Central memory CD4-positive, alpha-beta T cell (primary cell): ENCODE measurements around the gene CLNK.
"Not testable (repeated sequence)": the region's sequence is repeated elsewhere in the genome, so short reads cannot be mapped to it uniquely, and the experiment has no call there.

Experiments
- DNase-seq: peaks from one replicate; pipeline ENCODE4 v3.0.0; 2022

The CLNK gene

GRCh38 chr4:10656988-10657387, 27.6 kb downstream of the CLNK start:
- DNase-seq, result no peak

- DNase-seq, result no peak
These were observed 28.1 kb downstream of the CLNK start for GRCh38 chr4:10656420-10656819.

DNA sequence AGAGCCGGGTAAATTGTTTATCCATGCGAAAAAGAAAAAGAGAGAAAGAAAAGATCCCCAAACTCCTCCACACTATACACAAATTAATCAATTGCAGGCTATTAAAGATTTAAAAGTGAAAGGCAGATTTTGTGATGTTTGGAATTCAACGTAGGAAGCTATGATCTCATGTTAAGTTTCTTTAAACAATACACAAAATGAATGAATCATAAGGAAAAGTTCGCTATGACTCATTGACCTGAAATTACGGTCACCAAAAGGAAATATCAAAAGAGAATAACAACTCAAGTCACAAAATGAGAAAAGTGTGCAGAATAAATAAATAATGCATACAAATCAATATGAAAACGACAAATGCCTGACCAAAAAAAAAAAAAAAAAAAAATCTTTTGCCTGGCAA, 28.6 kb downstream of the CLNK start:
- DNase-seq, result no peak

GRCh38 chr4:10648479-10648878, 36.1 kb downstream of the CLNK start:
- DNase-seq, result no peak

- DNase-seq, result no peak
These were observed 36.7 kb downstream of the CLNK start for GRCh38 chr4:10647846-10648245.

GRCh38 chr4:10643600-10644425, 40.8 kb downstream of the CLNK start:
- DNase-seq, result no peak

- no peak for DNase-seq
These were observed 43.9 kb downstream of the CLNK start for GRCh38 chr4:10640561-10641201.

DNA sequence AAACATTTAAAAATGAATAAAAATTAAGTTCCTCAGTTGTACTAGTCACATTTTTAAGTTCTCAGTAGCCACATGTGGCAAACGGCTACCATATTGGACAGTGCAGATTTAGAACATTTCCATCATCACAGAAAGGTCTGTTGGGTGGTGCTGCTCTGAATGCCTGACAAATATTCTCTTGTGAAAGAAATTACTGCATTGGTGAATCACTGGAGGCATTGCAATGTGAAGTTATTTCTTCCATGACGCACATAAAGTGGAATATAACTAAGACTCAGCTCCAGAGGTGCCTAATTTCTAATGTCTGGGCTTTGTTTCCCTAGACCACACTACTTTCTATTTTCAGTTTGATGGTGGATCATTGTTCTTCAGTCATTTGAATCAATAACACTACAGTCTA, 44.9 kb downstream of the CLNK start:
- DNase-seq, result no peak

DNA sequence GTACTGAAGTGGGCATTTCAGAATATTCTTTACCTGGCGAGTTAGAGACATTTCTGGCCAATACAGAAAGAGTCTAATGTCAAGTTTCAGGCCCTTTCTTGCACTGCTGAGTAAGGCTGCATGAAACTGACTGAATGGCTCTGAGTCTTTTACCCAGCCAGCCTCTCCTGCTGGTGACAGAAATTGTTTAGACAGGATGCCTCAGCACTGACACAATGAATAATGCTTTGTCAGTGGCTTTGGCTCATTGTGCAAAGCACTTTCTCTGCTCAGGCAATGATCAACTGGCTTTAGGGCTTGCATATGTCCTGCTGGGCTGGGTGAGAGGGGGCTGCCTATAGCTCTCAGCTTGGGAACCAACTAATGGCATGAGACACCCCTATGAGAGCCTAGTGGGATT, 45.5 kb downstream of the CLNK start:
- DNase-seq, result no peak

- no peak for DNase-seq
These were observed 49.5 kb downstream of the CLNK start for GRCh38 chr4:10635091-10635490.

DNA sequence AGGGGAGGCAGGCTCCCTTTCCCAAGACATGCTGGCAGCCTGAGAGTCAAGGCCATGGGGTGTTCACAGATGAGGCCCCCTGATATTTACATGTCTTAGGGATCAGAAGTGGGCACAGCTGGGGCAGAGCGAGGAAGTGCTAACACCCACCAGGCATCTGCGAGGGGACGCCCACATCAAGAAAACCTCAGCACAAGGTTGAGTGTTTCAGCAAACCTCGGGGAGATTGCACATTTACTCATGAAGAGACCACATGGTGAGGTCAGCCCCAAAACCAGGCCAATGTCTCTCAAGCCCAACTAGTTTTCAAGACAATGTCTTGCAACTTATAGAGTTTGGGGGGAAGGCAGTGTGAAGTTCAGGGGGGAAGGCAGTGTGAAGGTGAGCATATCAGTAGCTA, 55.2 kb downstream of the CLNK start:
- no peak for DNase-seq

- DNase-seq, result no peak
These were observed 59.4 kb downstream of the CLNK start for GRCh38 chr4:10625131-10625530.

DNA sequence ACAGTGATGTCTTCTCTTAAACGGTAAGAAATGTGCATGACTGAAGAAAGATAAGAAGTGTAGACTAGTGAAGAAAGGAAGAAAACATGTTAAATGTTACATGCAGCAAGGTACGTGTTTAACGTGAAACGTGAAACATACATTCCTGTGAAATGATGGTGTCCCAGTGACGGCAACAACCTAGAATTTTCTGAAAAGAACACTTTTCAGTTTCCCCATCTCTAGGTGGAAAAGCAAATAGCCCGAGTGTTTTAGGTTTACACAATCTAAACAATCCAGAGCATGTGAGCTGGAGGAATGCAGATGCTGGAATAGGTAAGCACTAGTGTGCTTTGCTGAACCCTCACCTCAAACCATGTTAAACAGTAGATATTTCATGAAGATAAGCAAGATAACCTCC, 60.7 kb downstream of the CLNK start:
- no peak for DNase-seq

- DNase-seq, result no peak
These were observed 61.3 kb downstream of the CLNK start for GRCh38 chr4:10623241-10623640.

DNA sequence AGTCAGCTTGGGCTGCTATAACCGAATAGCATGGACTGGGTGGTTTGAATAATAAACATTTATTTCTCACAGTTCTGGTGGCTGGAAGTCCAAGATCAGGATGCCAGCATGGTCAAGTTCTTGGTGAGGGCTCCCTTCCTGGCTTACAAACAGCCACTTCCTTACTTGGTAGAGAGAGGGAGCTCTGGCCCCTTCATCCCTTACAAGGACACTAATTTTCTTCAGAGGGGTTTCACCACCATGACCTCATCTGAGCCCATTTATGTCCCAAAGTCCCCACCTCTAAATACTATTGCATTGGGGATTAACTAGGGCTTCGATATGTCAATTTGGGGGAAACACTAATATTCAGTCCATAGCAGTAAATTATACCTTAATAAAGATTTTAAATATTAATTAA, 61.8 kb downstream of the CLNK start:
- no peak for DNase-seq

- no peak for DNase-seq
These were observed 63.6 kb downstream of the CLNK start for GRCh38 chr4:10620935-10621488.

- no peak for DNase-seq
These were observed 64.7 kb downstream of the CLNK start for GRCh38 chr4:10619855-10620254.

GRCh38 chr4:10619220-10619619, 65.3 kb downstream of the CLNK start:
- DNase-seq, result no peak

- not testable (repeated sequence) for DNase-seq
These were observed 69.6 kb downstream of the CLNK start for GRCh38 chr4:10614926-10615325.

GRCh38 chr4:10613926-10614478, 70.6 kb downstream of the CLNK start:
- DNase-seq, result no peak

- no peak for DNase-seq
These were observed 72.1 kb downstream of the CLNK start for GRCh38 chr4:10612476-10612875.

- DNase-seq, result no peak
These were observed 72.9 kb downstream of the CLNK start for GRCh38 chr4:10611673-10612072.

- DNase-seq, result no peak
These were observed 75.9 kb downstream of the CLNK start for GRCh38 chr4:10608501-10609219.
